NCI-H1694 (cell line): ENCODE results near the gene HS2ST1.
"Not testable (repeated sequence)": the region's sequence is repeated elsewhere in the genome, so short reads cannot be mapped to it uniquely, and the experiment has no call there.

Experiments
- DNase-seq: peaks from one replicate; lab custom pipeline; 2025; lab: John Stamatoyannopoulos, UW

Gene HS2ST1

DNA sequence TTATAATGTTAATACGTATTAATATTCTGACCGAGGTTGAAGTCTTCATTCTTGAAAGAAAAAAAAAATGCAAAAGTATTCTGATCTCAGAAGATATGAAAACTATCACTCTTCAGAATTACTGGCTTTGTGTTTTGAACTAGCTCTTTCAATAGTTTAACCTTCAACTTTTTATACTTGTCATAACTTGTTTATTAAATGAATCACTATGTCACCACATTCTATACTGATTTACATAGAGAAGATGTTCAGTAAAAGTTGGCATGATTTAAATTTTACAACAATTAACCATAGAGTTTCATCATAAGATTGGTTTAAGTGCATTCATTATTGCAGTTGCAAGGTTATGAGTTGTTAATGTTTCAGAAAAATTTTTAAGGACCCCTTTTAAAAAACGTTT lies 57.3 kb downstream of the HS2ST1 start:
- DNase-seq: no peak

DNA sequence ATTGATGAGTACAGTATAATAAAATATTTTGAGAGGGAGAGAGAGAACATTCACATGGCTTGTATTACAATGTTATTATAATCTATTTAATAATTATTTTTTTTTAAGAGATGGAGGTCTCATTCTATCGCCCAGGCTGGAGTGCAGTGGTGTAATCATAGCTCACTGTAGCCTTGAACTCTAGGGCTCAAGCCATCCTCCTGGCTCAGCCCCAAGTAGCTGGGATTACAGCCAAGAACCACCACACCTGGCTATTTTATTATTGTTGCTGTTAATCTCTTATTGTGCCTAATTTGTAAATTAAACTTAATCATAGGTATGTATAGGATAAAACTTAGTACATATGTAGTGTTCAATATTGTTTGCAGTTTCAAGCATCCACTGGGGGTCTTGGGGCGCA lies 57.8 kb downstream of the HS2ST1 start:
- peak; percentile 7 for DNase-seq

DNA sequence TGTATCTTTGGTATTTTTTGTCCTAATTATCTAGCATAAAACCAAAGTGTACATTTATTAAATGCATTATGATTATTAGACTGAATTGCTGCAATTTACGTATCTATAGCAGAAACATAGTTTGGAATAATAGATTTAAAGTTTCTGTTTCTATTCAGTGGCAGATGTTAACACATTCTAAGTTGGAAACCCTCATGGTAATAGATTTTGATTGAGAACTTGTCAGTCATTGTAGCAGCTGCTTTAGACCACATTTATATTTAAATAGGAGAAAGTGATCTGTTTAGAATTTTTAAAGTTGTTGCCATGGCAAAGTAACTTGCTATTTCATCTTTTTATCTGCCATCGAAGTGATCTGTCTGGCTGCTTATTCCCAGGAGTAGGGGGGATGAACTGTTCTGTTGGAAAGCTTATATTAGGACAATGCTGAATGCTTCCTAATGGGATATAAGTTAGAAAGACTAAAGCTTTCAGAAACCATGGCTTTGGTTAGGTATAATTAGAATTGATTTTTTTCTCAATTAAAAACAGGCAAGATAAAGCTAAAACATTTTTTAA lies 61.6 kb downstream of the HS2ST1 start:
- DNase-seq: no peak

DNA sequence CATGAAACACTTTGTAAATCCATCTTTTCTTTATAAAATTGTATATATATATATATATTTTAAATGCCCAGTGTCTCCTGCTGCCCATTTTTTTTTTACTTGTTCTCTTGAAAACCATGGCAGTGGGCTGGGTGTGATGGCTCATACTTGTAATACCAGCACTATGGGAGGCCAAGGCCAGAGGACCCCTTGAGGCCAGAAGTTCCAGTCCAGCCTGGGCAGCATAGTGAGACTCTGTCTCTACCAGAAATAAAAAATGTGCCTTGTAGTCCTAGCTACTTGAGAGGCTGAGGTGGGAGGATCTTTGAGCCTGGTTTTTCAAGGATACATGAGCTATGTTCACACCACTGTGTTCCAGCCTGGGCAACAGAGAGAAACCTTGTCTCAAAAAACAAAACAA lies 62.2 kb downstream of the HS2ST1 start:
- no peak for DNase-seq

DNA sequence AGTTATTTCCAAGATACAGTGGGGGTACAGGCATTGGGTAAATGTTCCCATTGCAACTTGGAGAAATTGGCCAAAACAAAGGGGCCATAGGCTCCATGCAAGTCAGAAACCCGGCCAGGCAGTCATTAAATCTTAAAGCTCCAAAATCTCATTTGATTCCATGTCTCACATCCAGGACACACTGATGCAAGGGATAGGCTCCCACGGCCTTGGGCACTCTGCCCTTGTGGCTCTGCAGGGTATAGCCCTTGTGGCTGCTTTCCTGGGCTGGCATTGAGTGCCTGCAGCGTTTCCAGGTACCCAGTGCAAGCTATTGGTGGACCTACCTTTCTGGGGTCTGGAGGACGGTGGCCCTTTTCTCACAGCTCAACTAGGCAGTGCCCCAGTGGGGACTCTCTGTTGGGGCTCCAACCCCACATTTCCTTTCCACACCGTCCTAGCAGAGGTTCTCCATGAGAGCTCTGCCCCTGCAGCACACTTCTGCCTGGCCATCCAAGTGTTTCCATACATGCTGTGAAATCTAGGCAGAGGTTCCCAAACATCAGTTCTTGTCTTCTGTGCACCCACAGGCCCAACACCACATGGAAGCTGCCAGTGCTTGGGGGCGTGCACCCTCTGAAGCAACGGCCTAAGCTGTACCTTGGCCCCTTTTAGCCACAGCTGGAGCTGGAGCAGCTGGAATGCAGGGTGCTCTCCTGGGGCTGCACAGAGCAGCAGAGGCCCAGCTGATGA lies 67.2 kb downstream of the HS2ST1 start:
- no peak for DNase-seq

DNA sequence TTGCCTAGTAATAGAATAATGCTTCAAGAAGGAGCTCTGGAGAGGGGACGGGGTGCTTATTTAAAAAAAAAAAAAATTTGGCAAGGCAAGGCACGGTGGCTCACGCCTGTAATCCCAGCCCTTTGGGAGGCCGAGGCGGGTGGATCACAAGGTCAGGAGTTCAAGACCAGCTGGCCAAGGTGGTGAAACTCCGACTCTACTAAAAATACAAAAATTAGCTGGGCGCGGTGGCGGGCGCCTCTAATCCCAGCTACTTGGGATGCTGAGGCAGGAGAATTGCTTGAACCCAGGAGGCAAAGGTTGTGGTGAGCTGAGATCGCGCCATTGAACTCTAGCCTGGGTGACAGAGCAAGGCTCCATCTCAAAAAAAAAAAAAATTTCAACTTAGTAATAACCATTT lies 69.2 kb downstream of the HS2ST1 start:
- not testable (repeated sequence) for DNase-seq

DNA sequence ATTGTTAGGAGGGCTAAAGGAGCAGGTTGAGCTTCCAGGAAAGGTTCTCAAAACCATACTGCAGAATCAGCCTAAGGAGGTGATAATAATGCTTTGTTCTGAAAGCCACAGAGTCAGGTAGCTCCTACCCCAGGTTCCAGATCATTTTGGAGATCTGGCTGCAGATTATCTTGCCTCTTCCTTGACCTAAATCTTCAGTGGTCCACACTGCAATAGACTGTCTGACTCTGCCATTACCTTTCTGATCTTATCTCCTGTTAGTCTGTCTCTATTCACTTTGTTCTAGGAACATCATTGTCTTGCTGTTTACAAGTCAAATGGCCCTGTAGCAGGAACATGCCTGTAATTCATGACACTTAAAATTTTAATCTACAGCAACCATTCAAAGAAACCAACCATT lies 73.0 kb downstream of the HS2ST1 start:
- DNase-seq: no peak

DNA sequence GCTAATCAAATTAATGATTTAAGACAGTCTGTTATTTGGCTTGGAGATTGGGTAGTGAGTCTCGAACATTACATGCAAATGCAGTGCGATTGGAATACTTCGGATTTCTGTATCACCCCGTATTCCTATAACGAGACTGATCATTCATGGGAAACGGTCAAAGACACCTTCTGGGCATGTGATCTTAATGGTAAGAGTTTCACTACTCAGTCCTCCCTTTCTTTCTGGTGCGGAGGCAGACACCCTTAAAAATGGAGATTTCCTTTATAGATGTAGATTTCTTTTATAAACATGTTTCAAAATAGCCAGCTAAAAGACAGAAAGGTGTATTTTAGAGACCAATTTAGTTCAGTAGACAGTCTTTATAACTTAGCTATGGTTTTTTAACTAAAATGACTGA lies 74.4 kb downstream of the HS2ST1 start:
- no peak for DNase-seq

DNA sequence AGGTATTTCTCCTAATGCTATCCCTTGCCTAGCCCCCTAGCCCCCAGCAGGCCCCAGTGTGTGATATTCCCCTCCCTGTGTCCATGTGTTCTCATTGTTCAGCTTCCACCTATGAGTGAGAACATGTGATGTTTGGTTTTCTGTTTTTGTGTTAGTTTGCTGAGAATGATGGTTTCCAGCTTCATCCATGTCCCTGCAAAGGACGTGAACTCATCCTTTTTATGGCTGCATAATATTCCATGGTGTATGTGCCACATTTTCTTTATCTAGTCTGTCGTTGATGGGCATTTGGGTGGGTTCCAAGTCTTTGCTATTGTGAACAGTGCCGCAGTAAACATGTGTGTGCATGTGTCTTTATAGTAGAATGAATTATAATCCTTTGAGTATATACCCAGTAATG lies 75.3 kb downstream of the HS2ST1 start:
- not testable (repeated sequence) for DNase-seq

DNA sequence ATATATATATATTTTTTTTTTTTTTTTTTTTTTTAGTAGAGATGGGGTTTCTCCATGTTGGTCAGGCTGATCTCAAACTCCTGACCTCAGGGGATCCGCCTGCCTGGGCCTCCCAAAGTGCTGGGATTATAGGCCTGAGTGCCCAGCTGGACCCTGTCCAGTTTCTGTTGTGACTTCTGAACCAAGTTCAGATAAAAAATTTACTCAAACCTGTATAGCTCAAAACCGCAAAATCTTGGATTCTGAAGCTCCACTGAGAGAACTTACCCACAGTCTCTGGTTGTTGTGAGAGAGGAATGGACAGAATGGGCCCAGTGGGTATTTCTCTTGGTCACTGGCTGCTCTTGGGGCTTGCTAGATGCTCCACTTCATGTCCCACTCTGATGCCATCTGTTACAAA lies 76.4 kb downstream of the HS2ST1 start:
- DNase-seq: no peak

DNA sequence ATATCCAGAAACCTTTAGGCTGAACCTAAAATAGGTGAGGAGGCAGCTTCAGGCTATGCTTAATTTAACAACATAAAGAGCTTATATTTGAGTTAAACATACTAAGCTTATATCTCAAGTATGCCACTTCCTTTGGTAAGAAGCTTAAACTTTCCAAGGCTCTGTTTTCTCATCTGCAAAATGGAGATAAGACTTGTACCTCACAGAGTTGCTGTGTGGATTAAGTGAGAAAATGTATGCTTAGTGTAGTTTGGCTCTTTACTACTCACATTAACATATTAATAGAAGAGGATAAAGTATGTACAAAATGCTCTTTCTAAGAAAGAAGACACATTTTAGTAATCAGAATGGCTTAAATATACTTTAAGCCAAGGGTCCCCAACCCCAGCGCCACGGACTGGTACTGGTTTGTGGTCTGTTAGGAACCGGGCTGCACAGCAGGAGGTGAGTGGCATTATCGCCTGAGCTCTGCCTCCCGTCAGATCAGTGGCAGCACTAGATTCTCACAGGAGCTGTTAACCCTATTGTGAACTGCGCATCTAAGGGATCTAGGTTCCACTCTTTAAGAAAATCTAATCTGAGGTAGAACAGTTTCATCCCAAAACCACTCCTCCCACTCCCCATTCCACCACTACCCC lies 77.2 kb downstream of the HS2ST1 start:
- no peak for DNase-seq

DNA sequence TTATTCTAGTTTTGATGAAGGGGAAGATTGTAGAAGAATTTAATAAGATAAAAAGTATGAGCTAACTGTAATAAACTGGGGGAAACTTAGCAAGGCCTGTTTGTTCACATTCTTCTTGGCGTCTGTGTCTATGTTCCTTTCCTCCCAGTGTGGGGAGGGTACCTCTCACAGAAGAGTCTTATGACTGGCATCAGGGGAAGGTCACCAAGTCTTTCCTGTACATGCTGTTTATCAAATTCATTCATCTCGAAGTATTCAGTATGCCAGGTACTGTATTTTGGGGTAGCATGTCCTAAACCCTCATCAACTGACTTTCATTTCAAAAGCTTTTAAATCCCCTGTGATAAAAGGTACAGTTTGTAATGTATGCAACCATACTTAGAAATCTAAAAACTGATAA lies 78.4 kb downstream of the HS2ST1 start:
- DNase-seq: no peak

DNA sequence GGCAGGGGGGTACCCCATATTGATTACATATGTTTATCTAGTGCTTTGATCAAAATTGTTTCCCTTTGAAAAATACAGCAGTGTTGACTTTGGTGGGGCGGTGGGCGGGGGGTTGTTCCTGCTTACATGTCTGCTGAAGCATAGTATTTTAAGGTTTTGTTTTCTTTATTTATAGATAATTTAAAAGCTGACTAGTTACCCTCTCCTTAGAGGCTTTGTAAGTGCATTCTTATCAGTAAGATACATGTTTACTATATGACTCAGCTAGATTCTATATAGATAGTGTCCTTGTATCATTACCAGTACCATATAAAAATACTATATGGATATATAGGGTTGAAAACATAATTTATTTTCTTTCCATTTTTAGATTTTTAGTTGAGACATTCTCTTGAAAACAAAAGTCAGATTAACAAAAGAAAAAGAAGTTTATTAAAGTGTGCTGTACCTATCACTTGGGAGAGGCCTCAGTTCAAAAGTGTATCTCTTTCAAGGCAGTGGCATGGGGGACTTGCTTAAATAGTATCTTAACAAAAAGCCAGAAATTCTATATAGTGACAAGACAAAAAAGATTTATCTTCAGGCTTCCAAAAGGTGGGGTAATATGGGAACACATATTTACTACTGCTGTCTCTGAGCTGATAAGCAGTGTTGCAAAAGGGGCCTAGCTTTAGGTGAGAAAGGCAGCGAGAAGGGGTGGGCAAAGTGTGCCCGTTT lies 79.0 kb downstream of the HS2ST1 start:
- no peak for DNase-seq

DNA sequence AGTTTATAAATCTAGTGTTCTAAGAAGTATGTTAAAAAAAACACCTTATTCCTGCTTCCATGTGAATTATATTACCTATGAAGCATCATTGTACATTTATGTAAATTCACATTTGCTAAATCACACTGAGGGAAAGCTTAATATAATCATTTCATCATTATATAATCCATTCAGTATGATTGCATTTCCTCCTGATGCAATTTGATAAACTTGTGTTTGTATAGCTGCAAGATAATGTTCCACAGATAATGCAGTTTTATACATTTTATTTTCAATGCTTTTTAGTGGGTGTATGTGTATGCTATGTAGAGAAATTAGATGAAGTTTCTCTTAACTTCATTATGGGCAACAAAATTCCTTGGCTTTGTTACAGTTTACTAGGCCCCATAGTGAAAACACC lies 79.6 kb downstream of the HS2ST1 start:
- no peak for DNase-seq

DNA sequence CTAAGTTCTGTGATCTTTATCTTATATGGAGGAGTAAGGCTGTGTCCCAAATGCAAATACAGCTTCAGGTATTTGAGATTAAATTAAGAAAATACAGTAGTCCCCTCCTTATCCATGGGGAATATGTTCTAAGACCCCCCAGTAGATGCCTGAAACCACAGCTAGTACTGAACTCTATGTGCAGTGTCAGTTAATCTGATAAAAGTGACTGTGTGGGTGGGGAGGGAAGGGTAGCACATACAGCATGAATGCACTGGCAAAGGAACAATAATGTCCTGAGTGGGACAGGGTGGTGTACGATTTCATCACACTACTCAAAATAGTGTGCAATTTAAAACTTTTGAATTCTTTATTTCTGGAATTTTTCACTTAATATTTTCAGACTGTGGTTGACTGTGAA lies 83.1 kb downstream of the HS2ST1 start:
- no peak for DNase-seq

DNA sequence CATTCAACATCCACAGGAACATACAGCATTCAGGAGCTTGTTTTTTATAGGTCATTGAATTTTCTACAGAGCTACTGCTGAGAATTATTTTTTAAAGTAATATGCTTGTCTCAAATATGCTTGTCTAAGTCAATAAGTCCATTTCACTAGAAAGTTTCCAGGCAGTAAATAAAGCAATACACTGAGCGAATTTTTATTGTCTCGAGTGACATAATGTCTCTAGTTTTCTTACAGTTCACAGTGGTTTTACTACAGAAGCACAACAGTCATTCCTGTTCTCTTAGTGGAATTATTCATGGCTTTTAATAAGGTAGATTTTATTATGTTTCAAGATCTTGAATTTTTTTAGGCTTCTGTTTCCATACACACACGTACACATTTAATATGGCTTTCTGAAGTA lies 83.8 kb downstream of the HS2ST1 start:
- no peak for DNase-seq

DNA sequence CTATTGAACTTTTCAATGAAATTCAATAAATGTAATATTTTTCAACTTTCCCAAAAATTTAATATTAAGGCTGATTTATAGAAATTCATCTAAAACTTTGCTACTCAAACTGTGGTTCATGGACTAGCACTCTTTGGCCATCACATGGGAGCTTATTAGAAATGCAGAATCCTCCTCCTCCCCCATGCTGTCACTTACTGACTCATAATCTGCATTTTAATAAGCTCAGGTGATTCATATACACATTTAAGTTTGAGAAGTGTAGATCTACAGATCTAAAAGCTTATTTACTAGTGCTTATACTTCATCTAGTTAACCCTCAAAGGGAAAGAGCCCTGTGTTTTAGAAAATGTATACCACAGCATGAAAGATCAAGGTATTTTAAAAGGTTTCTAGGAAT lies 84.3 kb downstream of the HS2ST1 start:
- DNase-seq: no peak

DNA sequence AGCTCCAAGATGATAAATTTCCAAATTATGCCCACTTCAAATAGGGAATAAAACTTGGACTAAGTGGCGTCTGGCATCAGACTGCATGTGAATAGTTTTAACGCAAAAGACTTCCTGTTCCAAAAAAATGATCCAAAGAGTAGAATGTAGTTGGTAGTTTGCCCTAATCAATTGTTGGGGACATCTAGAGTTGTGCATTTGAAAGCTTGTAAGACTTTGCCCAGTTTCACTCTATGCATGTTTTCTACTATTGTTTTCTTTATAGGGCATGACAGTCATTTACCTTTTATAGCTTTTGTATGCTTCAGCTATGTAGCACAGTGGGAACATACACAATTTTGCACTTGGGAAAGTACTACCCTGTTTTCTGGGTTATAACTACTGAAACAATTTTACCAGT lies 86.0 kb downstream of the HS2ST1 start:
- no peak for DNase-seq

DNA sequence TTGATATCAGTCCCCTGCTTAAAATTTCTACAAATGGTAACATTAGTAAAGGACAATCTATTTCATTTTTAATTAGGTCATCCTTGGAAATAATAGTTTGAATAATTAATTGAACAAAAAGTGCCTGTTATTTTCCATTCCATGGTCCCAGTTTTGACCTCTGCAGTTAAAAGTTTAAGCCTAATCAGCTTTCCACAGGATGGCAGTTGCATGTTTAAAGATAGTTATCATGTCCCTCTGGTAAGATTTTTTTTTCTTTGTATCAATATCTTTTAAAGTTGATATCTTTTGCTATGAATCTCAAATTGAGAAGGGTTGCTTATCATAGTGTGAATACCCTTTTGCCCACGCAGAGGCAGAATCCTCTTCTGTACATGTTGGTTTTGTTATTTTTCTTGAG lies 90.4 kb downstream of the HS2ST1 start:
- DNase-seq: no peak

DNA sequence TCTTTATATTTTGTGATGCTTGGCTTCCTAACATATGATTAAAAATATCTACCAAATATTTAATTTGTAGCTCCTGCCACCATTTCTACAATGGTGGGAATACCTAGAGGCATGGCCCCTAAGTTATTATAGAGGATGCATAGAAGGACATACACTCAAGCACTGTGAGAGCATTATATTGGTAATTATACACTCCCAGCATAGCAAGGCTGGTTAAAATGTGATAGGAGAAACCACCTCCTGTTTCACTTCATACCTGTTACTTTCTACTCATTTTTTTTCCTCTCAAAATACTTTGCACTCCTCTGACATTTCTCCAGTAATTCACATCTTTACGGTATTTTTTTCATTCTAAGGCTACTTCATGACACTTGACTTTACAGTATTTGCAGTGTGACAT lies 92.9 kb downstream of the HS2ST1 start:
- no peak for DNase-seq

DNA sequence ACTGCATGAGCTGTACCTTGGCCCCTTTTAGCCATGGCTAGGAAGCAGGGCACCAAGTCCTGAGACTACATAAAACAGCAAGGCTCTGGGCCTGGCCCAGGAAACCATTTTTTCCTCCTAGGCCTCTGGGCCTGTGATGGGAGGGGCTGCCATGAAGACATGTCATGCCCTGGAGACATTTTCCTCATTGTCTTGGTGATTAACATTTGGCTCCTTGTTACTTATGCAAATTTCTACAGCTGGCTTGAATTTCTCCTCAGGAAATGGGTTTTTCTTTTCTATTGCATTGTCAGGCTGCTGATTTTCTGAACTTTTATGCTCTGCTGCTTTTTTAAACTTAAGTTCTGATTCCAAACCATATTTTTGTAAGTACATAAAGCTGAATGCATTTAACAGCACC lies 99.0 kb downstream of the HS2ST1 start:
- DNase-seq: not testable (repeated sequence)

DNA sequence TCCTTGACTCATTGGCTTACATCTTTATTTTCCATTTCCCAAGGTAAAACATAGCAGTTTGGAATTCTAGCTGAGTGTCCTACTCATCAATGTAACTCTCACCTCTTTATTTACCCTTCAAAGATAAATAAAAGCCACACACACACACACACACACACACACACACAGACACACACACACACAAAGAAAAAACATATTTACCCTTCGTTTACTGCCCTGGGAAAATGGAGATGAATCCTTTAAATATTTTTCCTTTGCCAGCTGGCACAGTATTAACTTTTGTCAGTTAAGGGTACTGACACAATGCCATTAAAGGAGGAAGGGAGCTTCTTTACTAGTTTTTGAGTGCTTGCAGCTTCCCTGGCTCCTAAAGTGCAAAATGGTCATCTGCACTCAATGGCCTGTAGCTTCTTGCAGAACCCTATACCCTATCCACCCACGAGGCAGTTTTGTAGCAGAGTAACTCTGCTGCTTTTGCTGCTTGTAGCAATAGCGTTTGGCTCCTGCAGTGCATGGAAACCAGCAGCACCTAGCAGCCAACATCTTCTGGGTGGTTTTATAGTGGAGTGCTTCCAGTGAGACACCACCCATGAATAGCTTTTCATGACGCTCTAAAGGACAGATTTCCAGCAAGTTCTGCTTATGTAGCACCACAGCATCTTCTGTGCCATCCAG lies 103.7 kb downstream of the HS2ST1 start:
- no peak for DNase-seq

DNA sequence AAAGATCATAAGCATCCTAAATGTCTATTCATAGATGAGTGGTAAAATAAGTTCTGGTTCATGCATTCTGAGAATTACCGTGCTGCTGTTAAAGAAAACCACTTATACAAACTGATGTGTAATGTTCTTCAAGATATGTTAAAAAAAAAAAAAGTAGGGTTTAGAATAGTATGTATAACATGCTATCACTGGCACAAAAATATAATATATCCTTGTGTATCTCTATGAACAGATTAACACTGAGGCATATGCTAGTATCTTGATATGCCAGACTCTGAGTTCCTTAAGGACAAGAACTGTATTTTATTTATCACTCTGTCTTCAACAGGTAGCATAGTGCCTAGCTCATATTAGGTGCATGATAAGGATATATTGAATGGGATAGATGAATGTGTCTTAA lies 108.9 kb downstream of the HS2ST1 start:
- DNase-seq: no peak
